GM23338 (cell line): ENCODE measurements around the gene RASA4.
"Not testable (repeated sequence)": the region's sequence is repeated elsewhere in the genome, so short reads cannot be mapped to it uniquely, and the experiment has no call there.

ENCODE experiments used
- EZH2 ChIP-seq: fragments of 200-600 bp; sonication (generic); IDR thresholded peaks from one replicate; pipeline ENCODE4 v1.8.0; 2017; ENCODE audit warnings: antibody characterized with exemption, mild to moderate bottlenecking, low read depth; ENCODE audit not compliant: unreplicated experiment
- EZH2phosphoT487 ChIP-seq: fragments of 200-600 bp; sonication (generic); IDR thresholded peaks from one replicate; pipeline ENCODE4 v1.8.1; 2018; ENCODE audit warnings: antibody characterized with exemption; ENCODE audit not compliant: unreplicated experiment
- JUNB ChIP-seq: IDR thresholded peaks from one replicate; pipeline ENCODE4 v1.6.1; 2016; ENCODE audit warnings: antibody characterized with exemption; ENCODE audit not compliant: unreplicated experiment
- POLR2AphosphoS5 ChIP-seq: IDR thresholded peaks from 2 replicates; pipeline ENCODE4 v1.6.1; 2016; ENCODE audit warnings: antibody characterized with exemption, low read depth
- TF ChIP-seq, protein P1 (sequence below), 2 experiments: fragments of 200-600 bp in 1 of 2; sonication (generic) in 1 of 2; conservative IDR thresholded peaks; 2 replicates each; pipeline versions ENCODE4 v1.5.1 to v1.6.1; 2016 to 2017; ENCODE audit warnings: antibody characterized with exemption in 2 of 2, low read depth in 2 of 2, mild to moderate bottlenecking in 2 of 2, moderate library complexity in 1 of 2
- TF ChIP-seq, protein P2 (sequence below): IDR thresholded peaks from one replicate; pipeline ENCODE4 v1.6.1; 2018; ENCODE audit warnings: antibody characterized with exemption; ENCODE audit not compliant: unreplicated experiment

DNA sequence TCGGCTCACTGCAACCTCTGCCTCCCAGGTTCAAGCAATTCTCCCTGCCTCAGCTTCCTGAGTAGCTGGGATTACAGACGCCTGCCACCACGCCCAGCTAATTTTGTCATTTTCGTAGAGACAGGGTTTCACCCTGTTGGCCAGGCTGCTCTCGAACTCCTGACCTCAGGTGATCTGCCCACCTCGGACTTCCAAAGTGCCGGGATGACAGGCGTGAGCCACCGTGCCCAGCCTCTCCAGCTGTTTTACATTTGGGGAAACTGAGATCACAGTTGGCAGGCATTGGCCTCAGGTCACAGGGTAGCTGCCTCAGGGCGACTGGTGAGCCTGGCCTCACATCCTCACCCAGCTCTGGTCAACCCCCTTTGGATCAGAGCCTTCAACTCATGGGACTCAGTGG lies 6.8 kb downstream of the RASA4 start:
- TF ChIP-seq POLR2AphosphoS5, JUNB, EZH2, EZH2phosphoT487: not testable (repeated sequence)
- TF ChIP-seq, protein P1, sequence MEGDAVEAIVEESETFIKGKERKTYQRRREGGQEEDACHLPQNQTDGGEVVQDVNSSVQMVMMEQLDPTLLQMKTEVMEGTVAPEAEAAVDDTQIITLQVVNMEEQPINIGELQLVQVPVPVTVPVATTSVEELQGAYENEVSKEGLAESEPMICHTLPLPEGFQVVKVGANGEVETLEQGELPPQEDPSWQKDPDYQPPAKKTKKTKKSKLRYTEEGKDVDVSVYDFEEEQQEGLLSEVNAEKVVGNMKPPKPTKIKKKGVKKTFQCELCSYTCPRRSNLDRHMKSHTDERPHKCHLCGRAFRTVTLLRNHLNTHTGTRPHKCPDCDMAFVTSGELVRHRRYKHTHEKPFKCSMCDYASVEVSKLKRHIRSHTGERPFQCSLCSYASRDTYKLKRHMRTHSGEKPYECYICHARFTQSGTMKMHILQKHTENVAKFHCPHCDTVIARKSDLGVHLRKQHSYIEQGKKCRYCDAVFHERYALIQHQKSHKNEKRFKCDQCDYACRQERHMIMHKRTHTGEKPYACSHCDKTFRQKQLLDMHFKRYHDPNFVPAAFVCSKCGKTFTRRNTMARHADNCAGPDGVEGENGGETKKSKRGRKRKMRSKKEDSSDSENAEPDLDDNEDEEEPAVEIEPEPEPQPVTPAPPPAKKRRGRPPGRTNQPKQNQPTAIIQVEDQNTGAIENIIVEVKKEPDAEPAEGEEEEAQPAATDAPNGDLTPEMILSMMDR (conservative IDR thresholded peaks at IDR 0.05; ENCODE audit: low read depth in 2 of 2), result not testable (repeated sequence)
- TF ChIP-seq, protein P2, sequence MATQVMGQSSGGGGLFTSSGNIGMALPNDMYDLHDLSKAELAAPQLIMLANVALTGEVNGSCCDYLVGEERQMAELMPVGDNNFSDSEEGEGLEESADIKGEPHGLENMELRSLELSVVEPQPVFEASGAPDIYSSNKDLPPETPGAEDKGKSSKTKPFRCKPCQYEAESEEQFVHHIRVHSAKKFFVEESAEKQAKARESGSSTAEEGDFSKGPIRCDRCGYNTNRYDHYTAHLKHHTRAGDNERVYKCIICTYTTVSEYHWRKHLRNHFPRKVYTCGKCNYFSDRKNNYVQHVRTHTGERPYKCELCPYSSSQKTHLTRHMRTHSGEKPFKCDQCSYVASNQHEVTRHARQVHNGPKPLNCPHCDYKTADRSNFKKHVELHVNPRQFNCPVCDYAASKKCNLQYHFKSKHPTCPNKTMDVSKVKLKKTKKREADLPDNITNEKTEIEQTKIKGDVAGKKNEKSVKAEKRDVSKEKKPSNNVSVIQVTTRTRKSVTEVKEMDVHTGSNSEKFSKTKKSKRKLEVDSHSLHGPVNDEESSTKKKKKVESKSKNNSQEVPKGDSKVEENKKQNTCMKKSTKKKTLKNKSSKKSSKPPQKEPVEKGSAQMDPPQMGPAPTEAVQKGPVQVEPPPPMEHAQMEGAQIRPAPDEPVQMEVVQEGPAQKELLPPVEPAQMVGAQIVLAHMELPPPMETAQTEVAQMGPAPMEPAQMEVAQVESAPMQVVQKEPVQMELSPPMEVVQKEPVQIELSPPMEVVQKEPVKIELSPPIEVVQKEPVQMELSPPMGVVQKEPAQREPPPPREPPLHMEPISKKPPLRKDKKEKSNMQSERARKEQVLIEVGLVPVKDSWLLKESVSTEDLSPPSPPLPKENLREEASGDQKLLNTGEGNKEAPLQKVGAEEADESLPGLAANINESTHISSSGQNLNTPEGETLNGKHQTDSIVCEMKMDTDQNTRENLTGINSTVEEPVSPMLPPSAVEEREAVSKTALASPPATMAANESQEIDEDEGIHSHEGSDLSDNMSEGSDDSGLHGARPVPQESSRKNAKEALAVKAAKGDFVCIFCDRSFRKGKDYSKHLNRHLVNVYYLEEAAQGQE, result not testable (repeated sequence)
